ENCODE data around the gene KRTAP5-3. TPM values are rescaled to one million over a fixed set of nuclear protein-coding genes. Genes with fewer than 3 reads are reported as not detected.

KRTAP5-3 gene
- total RNA-seq, 1 donor from 2014 or later, result not detected

DNA sequence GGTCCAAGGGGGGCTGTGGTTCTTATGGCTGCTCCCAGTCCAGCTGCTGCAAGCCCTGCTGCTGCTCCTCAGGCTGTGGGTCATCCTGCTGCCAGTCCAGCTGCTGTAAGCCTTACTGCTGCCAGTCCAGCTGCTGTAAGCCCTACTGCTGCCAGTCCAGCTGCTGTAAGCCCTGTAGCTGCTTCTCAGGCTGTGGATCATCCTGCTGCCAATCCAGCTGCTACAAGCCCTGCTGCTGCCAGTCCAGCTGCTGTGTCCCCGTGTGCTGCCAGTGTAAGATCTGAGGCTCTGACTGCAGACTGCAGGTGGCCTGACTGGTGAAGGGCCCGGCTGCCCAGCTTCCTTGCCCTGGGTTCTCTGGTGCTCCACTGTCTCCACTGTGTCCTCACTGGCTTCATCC, 22.0 kb upstream of the KRTAP5-3 start:
- peaks cover 35% of the 10 kb centered on the region for H3K27me3 ChIP-seq (ENCODE audit: low read depth)

DNA sequence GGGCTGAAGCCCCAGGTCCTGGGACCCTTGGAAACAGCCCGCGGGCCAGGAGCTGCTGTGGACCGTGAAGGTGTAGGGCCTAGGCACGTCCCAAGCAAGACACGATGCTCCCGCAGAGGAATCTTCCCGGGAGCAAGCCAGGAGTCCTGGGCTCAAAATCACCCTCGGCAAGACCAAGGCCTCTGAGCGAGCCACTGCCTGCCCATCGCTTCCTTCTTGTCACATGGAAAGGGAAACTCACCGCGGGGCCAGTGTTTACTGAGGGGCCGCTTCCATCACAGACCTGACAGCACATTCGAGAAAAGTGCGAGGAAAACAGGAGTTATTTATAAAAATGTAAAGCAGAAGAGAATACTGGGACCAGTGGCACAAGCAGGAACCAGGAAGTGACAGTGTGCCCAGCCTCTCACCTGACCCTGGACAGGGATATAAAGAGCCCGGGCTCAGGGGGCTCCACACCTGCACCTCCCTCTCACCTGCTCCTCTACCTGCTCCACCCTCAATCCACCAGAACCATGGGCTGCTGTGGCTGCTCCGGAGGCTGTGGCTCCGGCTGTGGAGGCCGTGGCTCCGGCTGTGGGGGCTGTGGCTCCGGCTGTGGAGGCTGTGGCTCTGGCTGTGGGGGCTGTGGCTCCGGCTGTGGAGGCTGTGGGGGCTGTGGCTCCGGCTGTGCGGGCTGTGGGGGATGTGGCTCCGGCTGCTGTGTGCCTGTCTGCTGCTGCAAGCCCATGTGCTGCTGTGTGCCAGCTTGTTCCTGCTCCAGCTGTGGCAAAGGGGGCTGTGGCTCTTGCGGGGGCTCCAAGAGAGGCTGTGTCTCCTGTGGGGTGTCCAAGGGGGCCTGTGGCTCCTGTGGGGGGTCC, 21.3 kb upstream of the KRTAP5-3 start, which contains the start of gene KRTAP5-5:
TSS of gene KRTAP5-5 (plus strand) at position 450 of the 860 bp plus-strand sequence. CDS start at position 516, 66 bp downstream.
- H3K9me3 ChIP-seq, result no peaks in the 10 kb centered on the region
- intact Hi-C loops (cut with DNase I), result no loop called here
- peaks cover 13% of the 10 kb centered on the region for H3K4me1 ChIP-seq
- no peaks in the 10 kb centered on the region for H3K36me3 ChIP-seq
- H3K27me3 ChIP-seq (ENCODE audit: low read depth), result peaks cover 35% of the 10 kb centered on the region
- H3K4me3 ChIP-seq, result no peak within 1 kb of the TSS
- no peak within 1 kb of the TSS for H3K27ac ChIP-seq
- DNase-seq (no peak), ATAC-seq (no peak)
- TF ChIP-seq, protein P1, sequence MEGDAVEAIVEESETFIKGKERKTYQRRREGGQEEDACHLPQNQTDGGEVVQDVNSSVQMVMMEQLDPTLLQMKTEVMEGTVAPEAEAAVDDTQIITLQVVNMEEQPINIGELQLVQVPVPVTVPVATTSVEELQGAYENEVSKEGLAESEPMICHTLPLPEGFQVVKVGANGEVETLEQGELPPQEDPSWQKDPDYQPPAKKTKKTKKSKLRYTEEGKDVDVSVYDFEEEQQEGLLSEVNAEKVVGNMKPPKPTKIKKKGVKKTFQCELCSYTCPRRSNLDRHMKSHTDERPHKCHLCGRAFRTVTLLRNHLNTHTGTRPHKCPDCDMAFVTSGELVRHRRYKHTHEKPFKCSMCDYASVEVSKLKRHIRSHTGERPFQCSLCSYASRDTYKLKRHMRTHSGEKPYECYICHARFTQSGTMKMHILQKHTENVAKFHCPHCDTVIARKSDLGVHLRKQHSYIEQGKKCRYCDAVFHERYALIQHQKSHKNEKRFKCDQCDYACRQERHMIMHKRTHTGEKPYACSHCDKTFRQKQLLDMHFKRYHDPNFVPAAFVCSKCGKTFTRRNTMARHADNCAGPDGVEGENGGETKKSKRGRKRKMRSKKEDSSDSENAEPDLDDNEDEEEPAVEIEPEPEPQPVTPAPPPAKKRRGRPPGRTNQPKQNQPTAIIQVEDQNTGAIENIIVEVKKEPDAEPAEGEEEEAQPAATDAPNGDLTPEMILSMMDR (IDR thresholded peaks at IDR 0.05), result no peak

More for the DNA sequence above, 22.0 kb upstream of the KRTAP5-3 start:
- intact Hi-C loops (cut with DNase I), result no loop called here
- ATAC-seq, result no peak
- no peak overlapping the region for H3K4me3 ChIP-seq
- H3K9me3 ChIP-seq, result no peaks in the 10 kb centered on the region
- no peak overlapping the region for H3K27ac ChIP-seq
- DNase-seq, result no peak
- TF ChIP-seq, protein P1 (IDR thresholded peaks at IDR 0.05), result no peak
- H3K36me3 ChIP-seq, result no peaks in the 10 kb centered on the region
- H3K4me1 ChIP-seq, result peaks cover 13% of the 10 kb centered on the region

DNA sequence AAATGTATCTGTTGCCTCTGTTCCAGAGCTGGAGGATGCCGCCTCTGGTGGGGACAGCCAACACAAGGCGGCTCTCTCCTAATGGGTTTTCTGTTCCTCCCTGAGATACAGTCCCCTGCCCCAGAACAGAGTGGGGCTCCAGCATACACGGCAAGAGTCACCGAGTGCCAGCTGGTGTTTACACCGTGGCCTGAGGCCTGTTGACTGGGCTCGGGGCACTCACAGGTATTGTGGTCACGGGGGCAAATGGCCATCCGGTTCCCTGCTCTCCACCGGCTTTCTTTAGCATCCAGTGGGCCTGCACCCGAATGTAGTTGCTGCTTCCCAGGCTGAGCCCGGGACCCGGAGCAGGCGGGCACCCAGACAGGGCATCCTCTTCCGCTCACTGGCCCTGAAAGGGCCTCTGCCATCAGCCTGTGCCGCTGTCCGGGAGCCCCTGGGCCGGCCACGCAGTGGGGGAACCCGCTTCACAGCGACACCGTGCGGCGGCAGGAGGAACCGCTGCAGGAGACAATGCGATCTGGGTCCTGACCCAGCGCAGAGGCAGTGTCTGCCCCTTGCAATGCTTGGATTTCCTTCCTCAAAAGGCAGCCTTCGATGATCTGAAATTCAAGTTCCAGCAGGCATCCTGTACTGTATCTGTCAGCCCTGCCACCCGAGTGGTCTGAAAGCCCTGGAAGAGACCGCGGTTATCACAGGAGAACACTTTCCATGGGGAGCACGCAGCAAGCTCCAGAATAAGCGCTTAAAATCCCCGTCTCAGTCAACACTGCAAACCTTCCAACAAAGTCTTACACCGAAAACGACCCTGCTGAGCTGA, 20.5 kb upstream of the KRTAP5-3 start:
- DNase-seq (peak; percentile 62), ATAC-seq (peak; percentile 86 to 87)
- peaks cover 13% of the 10 kb centered on the region for H3K4me1 ChIP-seq
- intact Hi-C loops (cut with DNase I), result no loop called here
- no peaks in the 10 kb centered on the region for H3K36me3 ChIP-seq
- H3K4me3 ChIP-seq, result no peak overlapping the region
- no peaks in the 10 kb centered on the region for H3K9me3 ChIP-seq
- H3K27ac ChIP-seq, result no peak overlapping the region
- TF ChIP-seq, protein P1 (IDR thresholded peaks at IDR 0.05), result peak; percentile 95
- H3K27me3 ChIP-seq (ENCODE audit: low read depth), result peaks cover 35% of the 10 kb centered on the region

DNA sequence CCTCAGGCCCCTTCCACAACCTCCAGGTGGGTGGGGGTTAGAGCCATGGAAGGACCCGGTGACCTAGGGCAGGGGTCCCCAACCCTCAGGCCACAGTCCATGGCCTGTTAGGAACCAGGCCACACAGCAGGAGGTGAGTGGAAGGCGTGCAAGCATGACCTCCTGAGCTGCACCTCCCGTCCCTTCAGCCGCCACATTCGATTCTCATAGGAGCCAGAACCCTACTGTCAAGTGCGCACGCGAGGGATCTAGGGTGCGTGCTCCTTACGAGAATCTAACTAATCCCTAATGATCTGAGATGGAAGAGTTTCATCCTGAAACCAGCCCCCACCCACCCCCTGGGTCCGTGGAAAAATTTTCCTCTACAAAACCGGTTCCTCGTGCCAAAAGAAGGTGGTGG, 17.3 kb upstream of the KRTAP5-3 start:
- DNase-seq (no peak), ATAC-seq (no peak)
- no peak overlapping the region for H3K4me3 ChIP-seq
- H3K9me3 ChIP-seq, result no peaks in the 10 kb centered on the region
- H3K27ac ChIP-seq, result no peak overlapping the region
- TF ChIP-seq, protein P1 (IDR thresholded peaks at IDR 0.05), result no peak
- intact Hi-C loops (cut with DNase I), result no loop called here
- H3K27me3 ChIP-seq (ENCODE audit: low read depth), result peaks cover 19% of the 10 kb centered on the region
- H3K4me1 ChIP-seq, result peaks cover 8% of the 10 kb centered on the region
- no peaks in the 10 kb centered on the region for H3K36me3 ChIP-seq

DNA sequence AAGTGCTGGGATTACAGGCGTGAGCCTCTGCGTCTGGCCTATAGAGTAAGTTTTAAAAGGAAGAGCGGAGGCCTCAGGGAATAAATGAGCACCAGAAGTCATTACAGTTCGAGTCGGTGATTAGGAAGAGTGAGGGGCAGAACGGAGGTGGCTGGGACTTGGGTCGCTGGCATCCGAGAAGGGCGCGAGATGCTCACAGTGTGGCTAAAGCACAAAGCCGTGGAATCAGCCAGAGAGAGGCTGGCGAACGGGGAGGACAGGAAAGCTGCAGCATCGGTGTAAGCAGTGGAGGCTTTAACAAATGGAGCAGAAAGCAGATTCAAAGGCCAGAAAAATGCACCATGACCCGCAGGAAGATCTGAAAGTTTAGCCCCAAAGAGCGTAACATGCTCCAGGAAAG, 16.4 kb upstream of the KRTAP5-3 start:
- intact Hi-C loops (cut with DNase I), result no loop called here
- TF ChIP-seq, protein P1 (IDR thresholded peaks at IDR 0.05), result no peak
- Histone ChIP-seq H3K27me3 (ENCODE audit: low read depth) (peaks cover 19% of the 10 kb centered on the region), H3K36me3 (no peaks in the 10 kb centered on the region), H3K4me1 (peaks cover 8% of the 10 kb centered on the region), H3K9me3 (no peaks in the 10 kb centered on the region), H3K27ac (no peak overlapping the region), H3K4me3 (no peak overlapping the region)
- no peak for DNase-seq
- ATAC-seq, result no peak

All from lower lobe of right lung (tissue), 2 donors.